Fibroblast of skin of left quadriceps (primary cell): Measurements from ENCODE around the gene OR2T34.
"Not testable (repeated sequence)": the region's sequence is repeated elsewhere in the genome, so short reads cannot be mapped to it uniquely, and the experiment has no call there.

Experiments
- DNase-seq, 2 experiments: peaks; one replicate each; pipeline ENCODE4 v3.0.0-alpha.2; 2013; ENCODE audit warnings: low read depth in 2 of 2

Gene OR2T34, protein sequence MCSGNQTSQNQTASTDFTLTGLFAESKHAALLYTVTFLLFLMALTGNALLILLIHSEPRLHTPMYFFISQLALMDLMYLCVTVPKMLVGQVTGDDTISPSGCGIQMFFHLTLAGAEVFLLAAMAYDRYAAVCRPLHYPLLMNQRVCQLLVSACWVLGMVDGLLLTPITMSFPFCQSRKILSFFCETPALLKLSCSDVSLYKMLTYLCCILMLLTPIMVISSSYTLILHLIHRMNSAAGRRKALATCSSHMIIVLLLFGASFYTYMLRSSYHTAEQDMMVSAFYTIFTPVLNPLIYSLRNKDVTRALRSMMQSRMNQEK

GRCh38 chr1:248574657-248575056 is at the start of gene OR2T34:
OR2T34 (minus strand) TSS chr1:248574757; CDS start chr1:248574757, 0 bp downstream.
- DNase-seq = not testable (repeated sequence)

DNA sequence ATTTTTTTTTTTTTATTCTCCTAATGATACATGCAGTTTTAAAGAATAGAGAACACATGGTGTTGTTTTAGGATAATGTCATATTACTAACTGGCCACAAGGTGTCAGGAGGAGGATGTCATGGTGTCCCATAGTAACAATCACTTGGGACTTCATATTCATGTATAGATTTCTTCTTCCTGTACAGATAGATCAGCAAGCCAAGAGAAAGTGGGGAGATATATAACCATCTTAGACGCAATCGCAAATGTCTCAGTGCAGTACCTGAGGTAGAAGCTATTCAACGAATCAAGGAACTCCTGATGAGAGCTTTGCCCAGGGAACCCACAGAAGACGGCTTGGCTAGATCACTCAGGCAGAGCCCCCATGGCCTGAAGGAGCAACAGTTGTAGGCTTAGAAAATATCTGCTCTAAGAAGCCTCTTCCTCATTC is 48.0 kb upstream of the OR2T34 start:
- DNase-seq = no peak

DNA sequence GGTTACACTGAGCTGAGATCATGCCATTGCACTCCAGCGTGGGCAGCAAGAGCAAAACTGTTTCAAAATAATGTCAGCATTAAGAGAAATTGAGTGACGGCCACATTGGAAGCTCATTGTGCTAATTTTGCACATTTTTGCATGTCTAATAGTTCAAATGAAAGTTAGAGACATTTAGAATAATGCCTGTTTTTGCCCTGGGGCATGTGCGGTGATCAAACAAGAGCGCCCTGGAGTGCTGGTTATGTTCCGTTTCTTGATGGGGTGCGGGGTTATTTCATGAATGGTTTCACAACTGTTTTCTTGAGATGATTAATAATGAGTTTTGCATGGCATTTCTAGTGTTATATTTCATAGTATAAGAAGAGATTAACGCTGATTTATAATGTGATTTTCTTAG is 47.2 kb upstream of the OR2T34 start:
- DNase-seq = no peak

DNA sequence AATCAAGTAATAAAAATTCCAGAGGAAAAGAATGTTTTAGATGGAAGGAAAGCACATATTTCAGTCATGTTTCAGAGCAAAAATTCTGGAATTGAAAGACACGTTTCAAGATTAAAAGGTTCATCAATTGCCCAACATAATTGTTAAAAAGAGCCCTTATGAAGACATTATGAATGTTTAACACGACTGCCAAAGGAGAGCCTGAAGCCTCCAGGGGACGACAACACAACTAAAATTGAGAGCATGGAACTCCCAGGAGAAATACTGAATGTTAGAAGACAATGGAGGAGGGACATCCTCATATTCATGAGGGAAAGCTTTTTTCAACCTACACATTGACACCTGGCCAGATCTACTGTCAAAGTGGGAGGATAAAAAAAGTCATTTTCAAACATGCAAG is 44.3 kb upstream of the OR2T34 start:
- no peak for DNase-seq

DNA sequence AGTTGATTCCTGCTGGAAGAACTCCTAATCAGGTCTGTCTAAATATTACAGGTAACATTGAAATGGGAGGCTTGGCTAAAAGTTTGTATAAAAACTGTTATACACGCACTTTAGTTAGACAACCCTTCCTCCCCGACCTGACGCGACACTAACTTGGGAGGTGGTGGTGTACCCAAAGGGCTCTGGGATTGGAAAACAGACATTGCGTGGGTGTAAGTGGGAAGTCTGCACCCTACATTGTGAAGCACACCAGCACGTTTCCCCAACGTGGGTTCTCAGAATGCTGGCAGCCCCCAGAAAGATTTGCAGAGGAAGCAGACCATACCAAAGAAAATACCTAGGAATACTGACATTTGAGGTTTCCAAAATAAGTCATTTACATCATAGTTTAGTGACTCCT is 43.6 kb upstream of the OR2T34 start:
- no peak for DNase-seq

DNA sequence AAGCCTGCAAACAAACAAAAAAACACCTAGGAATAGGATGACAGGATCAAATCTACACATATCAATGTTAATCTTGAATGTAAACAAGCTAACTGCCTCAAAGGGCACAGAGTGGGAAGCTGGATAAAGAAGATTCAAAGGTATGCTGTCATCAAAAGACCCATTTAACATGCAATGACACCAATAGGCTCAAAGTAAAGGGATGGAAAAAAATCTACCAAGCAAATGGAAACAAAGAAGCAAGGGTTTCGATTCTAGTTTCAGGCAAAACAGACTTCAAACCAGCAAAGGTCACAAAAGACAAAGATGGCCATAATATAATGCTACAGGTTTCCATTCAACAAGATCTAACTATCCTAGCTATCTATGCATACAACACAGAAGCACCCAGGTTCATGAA is 39.2 kb upstream of the OR2T34 start:
- DNase-seq = no peak

DNA sequence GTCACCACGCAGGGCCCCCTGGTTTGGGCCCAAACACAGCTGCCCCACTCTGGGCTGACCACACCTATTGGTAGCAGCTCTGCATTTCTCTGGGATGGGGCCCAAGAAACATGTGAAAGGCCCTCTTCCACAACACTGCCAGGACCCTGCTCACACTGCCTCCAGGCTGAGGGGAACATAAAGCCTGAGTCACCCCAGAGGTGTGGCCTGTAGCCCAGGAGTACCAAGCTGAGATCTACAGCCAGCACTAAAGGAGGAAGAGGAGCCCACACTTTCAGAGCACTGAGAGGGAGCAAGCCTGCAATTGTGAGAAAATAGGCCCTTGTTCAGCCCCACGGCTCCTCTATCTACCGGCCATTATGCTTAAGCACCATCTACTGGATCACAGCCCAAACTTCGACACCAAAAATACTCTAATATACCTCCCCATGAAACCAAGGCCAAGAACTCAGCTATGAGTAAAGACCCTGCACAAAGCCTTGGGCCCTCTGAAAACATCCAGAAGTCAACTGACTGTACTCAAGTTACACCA is 37.4 kb upstream of the OR2T34 start:
- DNase-seq = no peak

- no peak for DNase-seq
Measured at GRCh38 chr1:248610301-248610700, 35.7 kb upstream of the OR2T34 start.

DNA sequence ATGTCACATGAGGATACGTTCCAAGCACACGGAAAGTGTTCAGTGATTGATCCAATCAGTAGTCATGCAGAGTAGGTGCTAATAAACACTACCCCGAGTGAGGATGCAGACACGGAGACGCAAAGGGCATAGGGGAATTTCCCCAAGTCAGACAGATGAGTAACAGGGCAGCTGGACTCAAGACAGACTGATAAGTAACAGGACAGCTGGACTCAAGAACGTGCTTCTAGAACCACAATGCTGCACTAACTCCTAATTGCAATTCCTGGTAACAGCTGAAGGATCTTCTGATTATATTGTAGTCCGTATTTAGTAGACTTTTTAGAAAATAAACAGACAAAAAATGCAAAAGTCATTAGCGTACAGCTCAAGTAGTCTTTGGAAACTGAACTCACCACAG is 24.8 kb upstream of the OR2T34 start:
- DNase-seq = no peak

- no peak for DNase-seq
Measured at GRCh38 chr1:248597589-248597988, 23.0 kb upstream of the OR2T34 start, which contains the start of gene OR2T10. OR2T10 (minus strand) TSS chr1:248597700; CDS start chr1:248593768, 3,932 bp downstream.

DNA sequence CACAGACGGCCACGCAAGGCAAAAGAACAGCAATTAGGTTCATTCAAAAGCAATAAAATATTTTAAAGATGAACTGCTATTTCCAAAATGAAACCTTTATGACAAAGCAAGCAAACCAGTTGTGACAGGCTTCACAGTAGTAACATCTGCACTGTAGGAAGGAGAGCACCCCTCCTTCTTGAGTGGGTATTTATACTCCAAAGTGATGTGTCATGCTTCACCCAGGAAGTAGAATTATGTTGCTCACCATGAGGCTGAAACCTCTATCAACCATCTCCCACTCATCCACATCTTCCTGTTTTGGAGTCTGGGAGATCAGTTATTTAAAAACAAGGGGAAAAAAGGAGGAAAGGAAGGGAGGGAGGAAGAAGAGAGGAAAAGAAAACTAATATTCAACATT is 22.1 kb upstream of the OR2T34 start:
- no peak for DNase-seq

GRCh38 chr1:248593226-248593625 is 18.7 kb upstream of the OR2T34 start:
- DNase-seq = no peak

GRCh38 chr1:248592655-248593054 is 18.1 kb upstream of the OR2T34 start:
- no peak for DNase-seq

GRCh38 chr1:248590055-248590454 is 15.5 kb upstream of the OR2T34 start:
- DNase-seq = no peak

- no peak for DNase-seq
Measured at GRCh38 chr1:248589334-248589733, 14.8 kb upstream of the OR2T34 start.

GRCh38 chr1:248585266-248585665 is 10.7 kb upstream of the OR2T34 start:
- DNase-seq = no peak

- DNase-seq = no peak
Measured at GRCh38 chr1:248576260-248576980, 1.9 kb upstream of the OR2T34 start.

DNA sequence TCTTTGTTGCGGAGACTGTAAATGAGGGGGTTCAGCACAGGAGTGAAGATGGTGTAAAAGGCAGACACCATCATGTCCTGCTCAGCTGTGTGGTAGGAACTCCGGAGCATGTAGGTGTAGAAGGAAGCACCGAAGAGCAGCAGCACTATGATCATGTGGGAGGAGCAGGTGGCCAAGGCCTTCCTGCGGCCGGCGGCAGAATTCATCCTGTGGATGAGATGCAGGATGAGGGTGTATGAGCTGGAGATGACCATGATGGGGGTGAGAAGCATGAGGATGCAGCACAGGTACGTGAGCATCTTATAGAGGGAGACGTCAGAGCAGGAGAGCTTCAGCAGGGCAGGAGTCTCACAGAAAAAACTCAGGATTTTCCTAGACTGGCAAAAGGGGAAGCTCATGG is 701 bp downstream of the OR2T34 start:
- DNase-seq = not testable (repeated sequence)

GRCh38 chr1:248572049-248572448 is 2.5 kb downstream of the OR2T34 start:
- DNase-seq = not testable (repeated sequence)

GRCh38 chr1:248570811-248571210 is 3.7 kb downstream of the OR2T34 start:
- DNase-seq = not testable (repeated sequence)

DNA sequence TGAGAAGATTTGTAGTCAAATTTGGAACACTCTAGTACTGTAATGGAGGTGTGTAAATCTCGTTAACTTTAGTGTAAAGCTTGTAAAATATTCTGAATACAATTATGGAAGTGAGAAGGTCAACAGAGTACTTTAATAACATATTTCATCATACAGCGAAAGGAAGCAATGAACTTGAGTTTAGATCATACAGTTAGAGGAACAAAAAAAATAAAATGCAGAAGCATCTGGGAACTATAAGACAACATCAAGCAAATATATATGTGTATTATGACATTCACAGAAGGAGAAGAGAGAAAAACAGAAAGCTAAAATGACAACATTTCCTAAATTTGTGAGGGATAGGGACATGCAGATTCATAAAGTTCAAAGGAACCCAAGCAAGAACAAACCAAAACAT is 5.5 kb downstream of the OR2T34 start:
- DNase-seq = not testable (repeated sequence)

- not testable (repeated sequence) for DNase-seq
Measured at GRCh38 chr1:248565530-248566373, 8.8 kb downstream of the OR2T34 start.
